Esophagus muscularis mucosa (tissue), 4 donors: ENCODE results near the gene SPOCK3.

ENCODE experiments used
- CTCF ChIP-seq, 3 experiments: fragments of 200-600 bp in 2 of 3; fragments of 450-650 bp in 1 of 3; sonication (generic) in 2 of 3; IDR thresholded peaks; one replicate each; pipeline ENCODE4 v1.5.1; 2017 to 2019; ENCODE audit warnings: antibody characterized with exemption in 3 of 3, mild to moderate bottlenecking in 2 of 3, moderate library complexity in 1 of 3
- EP300 ChIP-seq: sonication (generic); formaldehyde crosslinking; IDR thresholded peaks from one replicate; pipeline ENCODE4 v1.6.1; 2017; ENCODE audit warnings: antibody characterized with exemption
- POLR2A ChIP-seq: fragments of 450-650 bp; IDR thresholded peaks from one replicate; pipeline ENCODE4 v1.6.1; 2017; ENCODE audit warnings: antibody characterized with exemption, moderate library complexity, mild to moderate bottlenecking, low read depth
- POLR2AphosphoS5 ChIP-seq, 2 donors: sonication (generic); formaldehyde crosslinking; IDR thresholded peaks; one replicate each; pipeline ENCODE4 v1.6.1; 2017; ENCODE audit warnings: antibody characterized with exemption in 2 of 2

GRCh38 chr4:167117273-167117672, 117.0 kb downstream of the SPOCK3 start:
- TF ChIP-seq POLR2AphosphoS5 (IDR thresholded peaks at IDR 0.05) (no peak), CTCF (IDR thresholded peaks at IDR 0.05) (no peak), POLR2A (no peak), EP300 (no peak)
